ENCODE measurements around the gene RUBCNL. TPM values are rescaled to one million over a fixed set of nuclear protein-coding genes. Genes with fewer than 3 reads are reported as not detected.

Gene RUBCNL
- polyA plus RNA-seq, 3 donors = 1.5 to 14.5 (median 2.8) TPM

DNA sequence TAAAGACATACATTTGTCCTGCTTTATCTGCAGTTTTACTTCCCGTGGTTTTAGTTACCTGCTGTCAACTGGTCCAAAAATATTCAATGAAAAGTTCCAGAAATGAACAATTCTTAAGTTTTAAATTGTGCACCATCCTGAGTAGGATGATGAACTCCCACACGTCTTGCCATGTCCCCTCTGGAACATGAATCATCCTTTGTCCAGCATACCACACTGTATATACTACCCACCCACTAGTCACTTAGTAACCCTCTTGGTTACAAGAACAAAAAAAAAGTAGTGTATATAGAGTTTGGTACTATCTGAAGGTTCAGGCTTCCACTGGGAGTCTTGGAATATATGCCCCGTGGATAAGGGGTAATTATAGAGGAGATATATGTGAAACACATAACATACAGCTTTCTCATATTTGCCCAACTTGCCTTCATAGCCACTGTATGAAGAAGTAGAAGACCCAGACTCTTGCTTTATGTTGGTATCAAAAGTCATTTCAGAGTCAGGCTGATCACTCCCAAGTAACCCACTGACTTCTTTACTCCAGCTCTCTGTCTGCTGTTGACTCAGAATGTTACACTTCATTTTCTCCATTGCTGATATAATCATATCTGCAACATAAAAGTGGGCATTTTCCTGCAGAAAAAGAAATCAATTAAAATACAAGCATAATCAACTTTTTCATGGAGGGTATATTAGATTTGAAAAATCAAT is 19.3 kb downstream of the RUBCNL start:
- H2AFZ ChIP-seq (ENCODE audit: insufficient read depth, low read depth, low read length, poor library complexity, severe bottlenecking) = no peak overlapping the region
- no peak for TF ChIP-seq CTCF (IDR thresholded peaks at IDR 0.05)
- peaks cover 17% of the 10 kb centered on the region in 2 donors for H3K4me1 ChIP-seq (ENCODE audit: control insufficient read depth in 1 of 2, insufficient read depth in 2 of 2, low read length in 2 of 2)
- DNase-seq = no peak
- no peaks in the 10 kb centered on the region for H3K79me2 ChIP-seq (ENCODE audit: insufficient read depth, low read length)
- H3K4me1 Mint-ChIP-seq = peaks cover 24% of the 10 kb centered on the region
- H3K27me3 Mint-ChIP-seq (ENCODE audit: low read depth in 3 of 3) = peaks cover 2 to 6% (median 4%) of the 10 kb centered on the region in 3 donors
- H3K9me3 Mint-ChIP-seq = peaks cover 0 to 5% (median 4%) of the 10 kb centered on the region in 7 donors
- no peak overlapping the region for H3K4me3 Mint-ChIP-seq
- no peak overlapping the region for H3K4me3 ChIP-seq (replicated peaks in 1 of 3; ENCODE audit: low read depth in 2 of 3, low read length in 3 of 3)
- H3K27me3 ChIP-seq (ENCODE audit: control insufficient read depth in 2 of 2, insufficient read depth in 2 of 2, low read length in 2 of 2) = no peaks in the 10 kb centered on the region
- H3K9ac ChIP-seq (ENCODE audit: insufficient read depth, low read length, poor library complexity, severe bottlenecking) = no peak overlapping the region
- H3K9me3 ChIP-seq (replicated peaks in 1 of 2; ENCODE audit: control insufficient read depth in 1 of 2, insufficient read depth in 1 of 2, low read length in 2 of 2) = no peaks in the 10 kb centered on the region
- H3K27ac Mint-ChIP-seq = no peak overlapping the region
- H3K36me3 ChIP-seq (replicated peaks in 1 of 2; ENCODE audit: control insufficient read depth in 1 of 2, insufficient read depth in 2 of 2, low read length in 2 of 2) = peaks cover 21 to 46% of the 10 kb centered on the region in 2 donors
- H4K20me1 ChIP-seq (ENCODE audit: insufficient read depth, low read length) = no peaks in the 10 kb centered on the region
- H3K4me2 ChIP-seq (replicated peaks; ENCODE audit: extremely low read depth, low read length, poor library complexity, severe bottlenecking) = no peak overlapping the region
- WGBS (ENCODE audit: insufficient coverage) = 100% methylated on average over 1 of the region's 3 CpGs
- peaks cover 40 to 57% of the 10 kb centered on the region in 2 donors for H3K36me3 Mint-ChIP-seq
- intact Hi-C loops (cut with micrococcal nuclease) = no loop called here
- no peak overlapping the region for H3K27ac ChIP-seq (ENCODE audit: low read depth in 1 of 2, low read length in 2 of 2)

GRCh38 chr13:46361276-46361934 is 25.6 kb downstream of the RUBCNL start:
- intact Hi-C loops (cut with micrococcal nuclease) = no loop called here
- 88% methylated on average over 1 of the region's 7 CpGs for WGBS (ENCODE audit: insufficient coverage)
- Histone ChIP-seq H3K36me3 (replicated peaks in 1 of 2; ENCODE audit: control insufficient read depth in 1 of 2, insufficient read depth in 2 of 2, low read length in 2 of 2) (peaks cover 16 to 44% of the 10 kb centered on the region in 2 donors), H3K4me3 (replicated peaks in 1 of 3; ENCODE audit: low read depth in 2 of 3, low read length in 3 of 3) (no peak overlapping the region), H3K4me2 (replicated peaks; ENCODE audit: extremely low read depth, low read length, poor library complexity, severe bottlenecking) (no peak overlapping the region), H3K79me2 (ENCODE audit: insufficient read depth, low read length) (no peaks in the 10 kb centered on the region), H3K27me3 (ENCODE audit: control insufficient read depth in 2 of 2, insufficient read depth in 2 of 2, low read length in 2 of 2) (no peaks in the 10 kb centered on the region), H3K9me3 (replicated peaks in 1 of 2; ENCODE audit: control insufficient read depth in 1 of 2, insufficient read depth in 1 of 2, low read length in 2 of 2) (no peaks in the 10 kb centered on the region), H2AFZ (ENCODE audit: insufficient read depth, low read depth, low read length, poor library complexity, severe bottlenecking) (no peak overlapping the region), H3K4me1 (ENCODE audit: control insufficient read depth in 1 of 2, insufficient read depth in 2 of 2, low read length in 2 of 2) (peaks cover 0 to under 1% of the 10 kb centered on the region in 2 donors), H3K27ac (ENCODE audit: low read depth in 1 of 2, low read length in 2 of 2) (no peak overlapping the region), H3K9ac (ENCODE audit: insufficient read depth, low read length, poor library complexity, severe bottlenecking) (no peak overlapping the region), H4K20me1 (ENCODE audit: insufficient read depth, low read length) (no peaks in the 10 kb centered on the region)
- Mint-ChIP-seq H3K9me3 (peaks cover 0 to 5% (median 3%) of the 10 kb centered on the region in 7 donors), H3K36me3 (peaks cover 44 to 56% of the 10 kb centered on the region in 2 donors), H3K27ac (peak overlapping the region in 1 of 7 donors; percentile 2), H3K27me3 (ENCODE audit: low read depth in 3 of 3) (peaks cover 0 to 4% (median 0%) of the 10 kb centered on the region in 3 donors), H3K4me3 (no peak overlapping the region), H3K4me1 (no peaks in the 10 kb centered on the region)
- TF ChIP-seq CTCF (IDR thresholded peaks at IDR 0.05) = no peak
- DNase-seq = no peak

Data from CD14-positive monocyte (primary cell).